ENCODE data around the gene THTPA.
"Not testable (repeated sequence)": the region's sequence is repeated elsewhere in the genome, so short reads cannot be mapped to it uniquely, and the experiment has no call there.

THTPA gene

GRCh38 chr14:23588884-23589598, 33.0 kb downstream of the THTPA start:
- peak overlapping the region; percentile 11 for H3K27ac Mint-ChIP-seq
- TF ChIP-seq, protein P1, sequence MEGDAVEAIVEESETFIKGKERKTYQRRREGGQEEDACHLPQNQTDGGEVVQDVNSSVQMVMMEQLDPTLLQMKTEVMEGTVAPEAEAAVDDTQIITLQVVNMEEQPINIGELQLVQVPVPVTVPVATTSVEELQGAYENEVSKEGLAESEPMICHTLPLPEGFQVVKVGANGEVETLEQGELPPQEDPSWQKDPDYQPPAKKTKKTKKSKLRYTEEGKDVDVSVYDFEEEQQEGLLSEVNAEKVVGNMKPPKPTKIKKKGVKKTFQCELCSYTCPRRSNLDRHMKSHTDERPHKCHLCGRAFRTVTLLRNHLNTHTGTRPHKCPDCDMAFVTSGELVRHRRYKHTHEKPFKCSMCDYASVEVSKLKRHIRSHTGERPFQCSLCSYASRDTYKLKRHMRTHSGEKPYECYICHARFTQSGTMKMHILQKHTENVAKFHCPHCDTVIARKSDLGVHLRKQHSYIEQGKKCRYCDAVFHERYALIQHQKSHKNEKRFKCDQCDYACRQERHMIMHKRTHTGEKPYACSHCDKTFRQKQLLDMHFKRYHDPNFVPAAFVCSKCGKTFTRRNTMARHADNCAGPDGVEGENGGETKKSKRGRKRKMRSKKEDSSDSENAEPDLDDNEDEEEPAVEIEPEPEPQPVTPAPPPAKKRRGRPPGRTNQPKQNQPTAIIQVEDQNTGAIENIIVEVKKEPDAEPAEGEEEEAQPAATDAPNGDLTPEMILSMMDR (IDR thresholded peaks at IDR 0.05): peak; percentile 81
- DNase-seq: peak; percentile 86

GRCh38 chr14:23589606-23590005, 33.5 kb downstream of the THTPA start:
- Mint-ChIP-seq H3K4me3 (no peak overlapping the region), H3K27me3 (ENCODE audit: low read depth, poor library complexity) (peaks cover 24% of the 10 kb centered on the region), H3K27ac (no peak overlapping the region), H3K36me3 (ENCODE audit: low read depth) (no peaks in the 10 kb centered on the region), H3K4me1 (peaks cover 13% of the 10 kb centered on the region), H3K9me3 (peaks cover 23% of the 10 kb centered on the region)
- DNase-seq: no peak
- TF ChIP-seq, protein P1 (IDR thresholded peaks at IDR 0.05): no peak

More at GRCh38 chr14:23588884-23589598, 33.0 kb downstream of the THTPA start:
- Mint-ChIP-seq H3K4me1 (peaks cover 15% of the 10 kb centered on the region), H3K4me3 (no peak overlapping the region), H3K36me3 (ENCODE audit: low read depth) (no peaks in the 10 kb centered on the region), H3K9me3 (peaks cover 27% of the 10 kb centered on the region), H3K27me3 (ENCODE audit: low read depth, poor library complexity) (peaks cover 24% of the 10 kb centered on the region)

DNA sequence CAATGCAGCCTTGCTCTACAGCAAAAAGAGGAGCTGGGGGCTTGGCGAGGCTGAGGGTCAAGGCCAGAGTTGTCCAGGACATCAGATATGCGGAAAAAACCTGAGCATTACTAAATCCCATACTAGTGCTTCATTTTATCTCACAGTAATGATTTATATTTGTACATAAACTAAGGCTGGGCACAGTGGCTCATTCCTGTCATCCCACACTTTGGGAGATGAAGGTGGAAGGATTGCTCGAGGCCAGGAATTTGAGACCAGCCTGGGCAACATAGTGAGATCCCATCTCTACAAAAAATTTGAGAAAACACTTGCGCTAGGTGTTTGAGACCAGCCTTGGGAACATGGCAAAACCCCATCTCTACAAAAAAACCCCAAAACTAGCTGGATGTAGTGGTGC, 34.1 kb downstream of the THTPA start:
- TF ChIP-seq, protein P1 (IDR thresholded peaks at IDR 0.05): no peak
- Mint-ChIP-seq H3K4me3 (no peak overlapping the region), H3K36me3 (ENCODE audit: low read depth) (no peaks in the 10 kb centered on the region), H3K4me1 (peaks cover 13% of the 10 kb centered on the region), H3K9me3 (peaks cover 27% of the 10 kb centered on the region), H3K27ac (no peak overlapping the region), H3K27me3 (ENCODE audit: low read depth, poor library complexity) (peaks cover 27% of the 10 kb centered on the region)
- no peak for DNase-seq

DNA sequence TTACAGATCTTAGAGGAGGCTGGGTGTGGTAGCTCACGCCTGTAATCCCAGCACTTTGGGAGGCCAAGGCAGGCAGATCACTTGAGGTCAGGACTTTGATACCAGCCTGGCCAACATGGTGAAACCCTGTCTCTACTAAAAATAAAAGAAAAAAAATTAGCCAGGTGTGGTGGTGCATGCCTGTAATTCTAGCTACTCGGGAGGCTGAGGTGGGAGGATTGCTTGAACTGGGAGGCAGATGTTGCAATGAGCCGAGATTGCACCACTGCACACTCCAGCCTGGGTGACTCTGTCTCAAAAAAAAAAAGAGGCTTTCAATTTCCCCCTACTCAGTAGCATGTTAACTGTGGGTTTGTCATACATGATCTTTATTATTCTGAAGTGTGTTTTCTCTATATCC, 38.1 kb downstream of the THTPA start:
- H3K4me1 Mint-ChIP-seq; H3K4me3 Mint-ChIP-seq; H3K36me3 Mint-ChIP-seq (ENCODE audit: low read depth); DNase-seq; H3K27ac Mint-ChIP-seq: not testable (repeated sequence)
- H3K9me3 Mint-ChIP-seq: peaks cover 21% of the 10 kb centered on the region
- H3K27me3 Mint-ChIP-seq (ENCODE audit: low read depth, poor library complexity): peaks cover 19% of the 10 kb centered on the region

DNA sequence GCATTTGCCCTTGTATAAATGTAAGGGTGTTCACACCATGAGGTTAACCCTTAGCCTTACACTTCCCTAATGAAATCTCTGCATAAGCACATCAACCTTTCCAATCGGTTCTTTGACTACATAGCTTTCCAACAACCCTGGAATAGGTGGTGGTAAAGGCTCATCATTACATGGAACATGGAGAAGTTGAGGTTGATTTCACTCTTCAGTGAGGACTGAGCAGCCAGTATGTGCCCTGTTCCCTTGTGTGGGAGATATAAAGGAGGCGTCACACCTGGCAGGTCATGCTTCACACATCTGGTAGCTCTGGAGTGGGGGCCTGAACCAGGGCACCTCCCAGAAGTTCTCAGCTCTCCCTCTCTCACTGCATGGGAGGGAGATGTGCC, 44.2 kb downstream of the THTPA start:
- no peak for DNase-seq
- Mint-ChIP-seq H3K36me3 (ENCODE audit: low read depth) (no peaks in the 10 kb centered on the region), H3K4me3 (no peak overlapping the region), H3K27me3 (ENCODE audit: low read depth, poor library complexity) (peaks cover 22% of the 10 kb centered on the region), H3K9me3 (peaks cover 9% of the 10 kb centered on the region), H3K4me1 (no peaks in the 10 kb centered on the region), H3K27ac (no peak overlapping the region)
- TF ChIP-seq, protein P1 (IDR thresholded peaks at IDR 0.05): no peak

DNA sequence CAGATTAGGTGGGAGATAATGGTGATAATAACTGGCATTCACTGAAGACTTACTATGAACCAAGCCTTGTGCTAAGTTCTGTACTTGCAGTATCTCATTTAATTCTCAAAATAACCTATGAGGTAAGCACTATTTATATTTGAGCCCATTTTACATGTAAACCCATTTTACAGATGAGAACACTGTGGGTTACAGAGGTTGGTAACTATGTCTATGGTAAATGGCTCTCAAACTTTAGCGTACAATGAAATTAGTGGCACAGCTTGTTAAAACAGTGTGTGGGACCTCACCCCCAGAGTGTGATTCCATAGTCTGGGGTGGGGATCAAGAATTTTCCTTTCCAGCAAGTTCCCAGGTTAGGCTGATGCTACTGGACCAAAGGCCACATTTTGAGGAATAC, 44.7 kb downstream of the THTPA start:
- Mint-ChIP-seq H3K27ac (no peak overlapping the region), H3K27me3 (ENCODE audit: low read depth, poor library complexity) (peaks cover 23% of the 10 kb centered on the region), H3K4me1 (no peaks in the 10 kb centered on the region), H3K9me3 (peaks cover 7% of the 10 kb centered on the region), H3K4me3 (no peak overlapping the region), H3K36me3 (ENCODE audit: low read depth) (no peaks in the 10 kb centered on the region)
- DNase-seq: no peak
- TF ChIP-seq, protein P1 (IDR thresholded peaks at IDR 0.05): no peak

All from nephron progenitor cell (in vitro differentiated cells).